Fibroblast of the aortic adventitia (primary cell): ENCODE data around the gene RAP2A. TPM values are rescaled to one million over a fixed set of nuclear protein-coding genes. Genes with fewer than 3 reads are reported as not detected.

Experiments
- DNase-seq: peaks from one replicate; pipeline ENCODE4 v3.0.0-alpha.2; 2010; ENCODE audit warnings: low read depth
- H3K4me3 ChIP-seq: 2 replicates; pipeline ENCODE4 v1.5.1; 2011; ENCODE audit warnings: low read depth, mild to moderate bottlenecking, control low read depth, low read length, moderate library complexity
- CTCF ChIP-seq: IDR thresholded peaks from 2 replicates; pipeline ENCODE4 v1.5.1; 2011; ENCODE audit warnings: mild to moderate bottlenecking, low read length, control low read depth, inconsistent platforms; ENCODE audit not compliant: insufficient read depth
- total RNA-seq: library from RNA; depleted of rRNA; stranded (reverse); fragments of >200 nt; gene quantifications from 2 replicates; pipeline ENCODE4 v1.2.3, GENCODE V29; 2012; ENCODE audit warnings: low replicate concordance

The RAP2A gene
- 18.3 and 29.0 TPM in 2 replicates for total RNA-seq

GRCh38 chr13:97433727-97434396, at the start of gene RAP2A:
TSS of gene RAP2A (plus strand) at chr13:97434169. CDS start at chr13:97434471, 302 bp downstream.
- H3K4me3 ChIP-seq: peak within 1 kb of the TSS; percentile 91
- DNase-seq: peak; percentile 91
- TF ChIP-seq CTCF: no peak

GRCh38 chr13:97384371-97384770, 49.6 kb upstream of the RAP2A start:
- H3K4me3 ChIP-seq: no peak overlapping the region
- no peak for TF ChIP-seq CTCF
- DNase-seq: no peak

DNA sequence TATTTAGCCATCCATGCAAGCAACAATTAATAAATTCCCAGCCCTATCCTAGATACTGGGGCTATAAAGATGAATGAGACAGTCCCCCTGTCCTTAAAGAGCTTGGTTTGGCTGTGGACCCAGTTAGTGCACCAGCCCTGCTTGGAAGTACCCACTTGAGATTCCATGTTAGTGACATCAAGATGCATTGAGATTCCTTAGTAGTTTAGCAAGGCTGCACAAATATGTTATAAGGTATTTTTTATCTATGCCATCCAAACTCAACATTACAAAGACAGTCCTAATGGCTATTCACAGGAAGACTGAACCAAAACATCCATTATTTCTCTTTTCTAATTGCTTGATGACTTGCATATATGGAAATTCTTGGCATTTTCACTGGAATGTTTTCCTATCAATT, 48.8 kb upstream of the RAP2A start:
- TF ChIP-seq CTCF: no peak
- H3K4me3 ChIP-seq: no peak overlapping the region
- DNase-seq: no peak

DNA sequence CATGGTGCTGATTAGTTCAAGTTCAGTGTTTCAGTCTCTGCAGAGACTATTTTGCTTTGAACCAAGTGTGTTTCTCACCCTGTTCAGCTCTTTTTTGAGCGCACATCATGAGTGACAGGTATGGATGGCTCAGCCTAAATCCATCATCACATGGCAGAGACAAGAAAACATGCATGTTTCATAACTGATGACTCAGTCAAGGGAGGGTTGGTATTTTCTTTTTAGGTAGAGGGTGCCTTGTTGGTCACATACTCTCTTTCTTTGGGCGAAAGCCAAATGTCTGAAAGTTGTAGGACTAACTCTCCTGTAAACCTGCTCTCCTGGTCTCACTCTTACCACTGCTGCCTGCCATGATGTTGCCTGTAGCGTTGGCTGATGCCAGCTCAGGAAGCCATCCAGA, 48.1 kb upstream of the RAP2A start:
- peak; percentile 25 for DNase-seq
- no peak overlapping the region for H3K4me3 ChIP-seq
- no peak for TF ChIP-seq CTCF

DNA sequence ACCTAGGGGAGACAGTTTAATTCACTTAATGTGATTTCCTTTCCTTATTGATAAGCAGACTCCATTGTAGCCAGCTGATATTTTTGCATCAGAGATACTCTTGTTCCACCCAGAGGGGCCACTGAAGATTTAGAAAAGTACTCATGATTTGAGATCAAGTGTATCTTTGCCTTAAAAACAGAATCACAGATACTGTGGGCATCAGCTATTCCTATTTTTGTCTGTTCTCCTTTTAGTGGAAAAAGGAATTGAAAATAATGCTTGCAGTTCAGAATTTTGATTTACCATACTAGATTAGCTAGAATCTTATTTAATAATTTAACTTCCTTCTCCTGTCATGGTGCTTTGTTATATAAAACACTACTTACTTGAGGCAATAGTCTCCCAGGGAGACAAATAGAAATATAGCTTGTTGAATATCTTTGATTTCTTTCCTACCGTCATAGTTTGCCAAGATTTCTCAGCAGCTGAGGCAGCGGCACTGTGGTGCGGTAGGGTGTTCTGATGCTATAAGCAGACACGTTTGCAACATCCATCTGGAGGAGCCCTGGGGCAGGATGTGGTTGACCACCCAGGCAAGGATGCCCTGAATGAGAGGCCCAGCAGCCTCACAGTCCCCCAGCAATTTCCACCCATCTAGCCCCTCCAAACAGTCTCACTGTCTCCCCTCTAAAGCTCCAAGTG, 47.0 kb upstream of the RAP2A start:
- no peak overlapping the region for H3K4me3 ChIP-seq
- TF ChIP-seq CTCF: no peak
- DNase-seq: no peak

DNA sequence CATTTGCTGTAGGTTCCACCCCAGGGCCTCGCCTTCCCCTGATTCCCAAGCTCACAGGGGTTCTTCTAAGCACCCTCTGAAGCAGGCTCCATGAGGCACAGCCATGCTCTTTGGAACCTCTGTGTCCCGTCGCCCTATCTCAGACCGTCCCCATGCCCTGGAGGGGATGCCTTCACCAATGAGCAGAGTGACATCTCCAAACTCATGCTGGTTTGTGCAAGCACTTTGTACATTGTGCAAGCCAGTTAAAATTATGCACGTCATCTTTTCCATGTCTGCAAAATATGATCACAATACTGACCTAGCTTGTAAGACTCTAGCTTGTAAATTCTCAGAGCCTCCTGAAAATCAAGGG, 46.5 kb upstream of the RAP2A start:
- DNase-seq: no peak
- H3K4me3 ChIP-seq: no peak overlapping the region
- no peak for TF ChIP-seq CTCF
